Measurements from ENCODE around the gene ECI1.
"Not testable (repeated sequence)": the region's sequence is repeated elsewhere in the genome, so short reads cannot be mapped to it uniquely, and the experiment has no call there.

ECI1 gene

GRCh38 chr16:2256531-2257140 is 5.2 kb upstream of the ECI1 start:
- DNase-seq (ENCODE audit: low read depth in 2 of 2): no peak

- no peak for DNase-seq (ENCODE audit: low read depth in 2 of 2)
These were observed 1.9 kb upstream of the ECI1 start for GRCh38 chr16:2253293-2253692.

- no peak for DNase-seq (ENCODE audit: low read depth in 2 of 2)
These were observed 1.4 kb upstream of the ECI1 start for GRCh38 chr16:2252806-2253148.

GRCh38 chr16:2250652-2251295 is 613 bp downstream of the ECI1 start:
- DNase-seq (ENCODE audit: low read depth in 2 of 2): no peak

- no peak for DNase-seq (ENCODE audit: low read depth in 2 of 2)
These were observed 5.0 kb downstream of the ECI1 start for GRCh38 chr16:2246301-2246885.

GRCh38 chr16:2244926-2245795 is 6.2 kb downstream of the ECI1 start:
- DNase-seq (ENCODE audit: low read depth in 2 of 2): no peak

GRCh38 chr16:2244301-2244700 is 7.1 kb downstream of the ECI1 start:
- no peak for DNase-seq (ENCODE audit: low read depth in 2 of 2)

GRCh38 chr16:2243781-2244180 is 7.6 kb downstream of the ECI1 start:
- no peak for DNase-seq (ENCODE audit: low read depth in 2 of 2)

- DNase-seq (ENCODE audit: low read depth in 2 of 2): no peak
These were observed 8.3 kb downstream of the ECI1 start for GRCh38 chr16:2243031-2243528.

GRCh38 chr16:2242598-2242997 is 8.8 kb downstream of the ECI1 start:
- DNase-seq (ENCODE audit: low read depth in 2 of 2): no peak

GRCh38 chr16:2240331-2240730 is 11.1 kb downstream of the ECI1 start:
- DNase-seq (ENCODE audit: low read depth in 2 of 2): not testable (repeated sequence)

- no peak for DNase-seq (ENCODE audit: low read depth in 2 of 2)
These were observed 12.3 kb downstream of the ECI1 start for GRCh38 chr16:2238838-2239675.

GRCh38 chr16:2238150-2238837 is 13.1 kb downstream of the ECI1 start:
- DNase-seq (ENCODE audit: low read depth in 2 of 2): no peak

GRCh38 chr16:2237493-2238149 is 13.8 kb downstream of the ECI1 start:
- no peak for DNase-seq (ENCODE audit: low read depth in 2 of 2)

- DNase-seq (ENCODE audit: low read depth in 2 of 2): no peak
These were observed 14.3 kb downstream of the ECI1 start for GRCh38 chr16:2237102-2237482.

- no peak for DNase-seq (ENCODE audit: low read depth in 2 of 2)
These were observed 14.9 kb downstream of the ECI1 start, which contains the start of gene DNASE1L2 for GRCh38 chr16:2236337-2237101. Gene DNASE1L2, plus strand, starts transcription at chr16:2236444. Its CDS starts 373 bp downstream, at chr16:2236817.

- DNase-seq (ENCODE audit: low read depth in 2 of 2): no peak
These were observed 15.6 kb downstream of the ECI1 start for GRCh38 chr16:2235695-2236336.

- DNase-seq (ENCODE audit: low read depth in 2 of 2): no peak
These were observed 16.1 kb downstream of the ECI1 start for GRCh38 chr16:2235234-2235651.

GRCh38 chr16:2234813-2235170 is 16.6 kb downstream of the ECI1 start:
- no peak for DNase-seq (ENCODE audit: low read depth in 2 of 2)
